Measurements from ENCODE around the gene FLYWCH1. TPM values are rescaled to one million over a fixed set of nuclear protein-coding genes. Genes with fewer than 3 reads are reported as not detected.

FLYWCH1 gene
- total and polyA plus RNA-seq, 7 experiments from 2014 or later, result 12.4 to 149 (median 72.3) TPM

- DNase-seq, result no peak
- POLR2A ChIA-PET, result no interaction called here
- peaks cover 0 to 1% (median 0%) of the 10 kb centered on the region in 11 donors for H3K9me3 Mint-ChIP-seq
Observed at GRCh38 chr16:2975161-2975795, 63.5 kb downstream of the FLYWCH1 start.

GRCh38 chr16:2976201-2976600 lies 64.5 kb downstream of the FLYWCH1 start:
- Histone ChIP-seq H3K27me3 (ENCODE audit: control insufficient read depth in 2 of 2, insufficient read depth in 2 of 2, low read length in 2 of 2) (no peaks in the 10 kb centered on the region), H3K4me1 (ENCODE audit: control insufficient read depth in 2 of 2, insufficient read depth in 2 of 2, low read length in 2 of 2) (peaks cover 5 to 6% of the 10 kb centered on the region in 2 donors), H3K9me3 (ENCODE audit: control insufficient read depth in 2 of 3, low read length in 3 of 3) (no peaks in the 10 kb centered on the region), H3K27ac (ENCODE audit: low read depth, low read length) (no peak overlapping the region), H3K36me3 (ENCODE audit: control insufficient read depth in 2 of 3, insufficient read depth in 3 of 3, low read length in 3 of 3) (no peaks in the 10 kb centered on the region), H3K4me3 (ENCODE audit: low read length) (no peak overlapping the region)
- no peak for ATAC-seq
- no peak overlapping the region for H3K4me3 Mint-ChIP-seq
- ChIA-PET POLR2A (no interaction called here), CTCF (no interaction called here)
- H3K27ac Mint-ChIP-seq, result no peak overlapping the region
- DNase-seq, result no peak
- H3K4me1 Mint-ChIP-seq, result peaks cover 0 to 19% (median 1%) of the 10 kb centered on the region in 7 donors
- peaks cover 0 to 1% (median 0%) of the 10 kb centered on the region in 11 donors for H3K9me3 Mint-ChIP-seq
- intact Hi-C loops (cut with micrococcal nuclease), result no loop called here
- H3K27me3 Mint-ChIP-seq, result peaks cover 0 to 6% (median 0%) of the 10 kb centered on the region in 5 donors
- H3K36me3 Mint-ChIP-seq, result peaks cover 0 to 2% (median 0%) of the 10 kb centered on the region in 5 donors

More at GRCh38 chr16:2975161-2975795, 63.5 kb downstream of the FLYWCH1 start:
- Mint-ChIP-seq H3K27ac (no peak overlapping the region), H3K4me3 (no peak overlapping the region), H3K27me3 (peaks cover 0 to 6% (median 0%) of the 10 kb centered on the region in 5 donors), H3K36me3 (peaks cover 0 to 2% (median 0%) of the 10 kb centered on the region in 5 donors), H3K4me1 (peaks cover 0 to 24% (median 3%) of the 10 kb centered on the region in 7 donors)
- Histone ChIP-seq H3K36me3 (ENCODE audit: control insufficient read depth in 2 of 3, insufficient read depth in 3 of 3, low read length in 3 of 3) (no peaks in the 10 kb centered on the region), H3K4me3 (ENCODE audit: low read length) (no peak overlapping the region), H3K4me1 (ENCODE audit: control insufficient read depth in 2 of 2, insufficient read depth in 2 of 2, low read length in 2 of 2) (peaks cover 0 to 6% of the 10 kb centered on the region in 2 donors), H3K27ac (ENCODE audit: low read depth, low read length) (no peak overlapping the region), H3K9me3 (ENCODE audit: control insufficient read depth in 2 of 3, low read length in 3 of 3) (no peaks in the 10 kb centered on the region), H3K27me3 (ENCODE audit: control insufficient read depth in 2 of 2, insufficient read depth in 2 of 2, low read length in 2 of 2) (no peaks in the 10 kb centered on the region)
- ATAC-seq, result no peak
- CTCF ChIA-PET, result no interaction called here
- intact Hi-C loops (cut with micrococcal nuclease), result no loop called here

DNA sequence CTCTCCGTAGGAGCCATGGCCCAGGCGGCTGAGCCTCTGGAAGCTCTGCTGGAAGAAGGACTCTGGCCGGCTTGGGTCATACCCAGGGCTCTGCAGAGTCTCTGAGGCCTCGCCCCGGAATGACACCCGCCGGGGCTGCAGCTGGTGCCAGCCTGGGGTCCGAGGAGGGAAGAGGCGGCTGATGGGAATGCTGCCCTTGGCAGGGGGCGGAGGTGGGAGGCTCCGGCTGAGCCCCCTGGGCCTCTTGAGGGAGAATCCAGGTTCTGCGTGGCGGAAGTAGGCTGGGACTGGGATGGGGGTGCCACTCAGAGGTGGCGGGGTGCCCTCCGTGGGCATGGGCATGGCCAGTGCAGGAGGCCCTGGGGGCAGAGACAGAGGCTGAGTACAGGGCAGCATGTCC lies 64.9 kb downstream of the FLYWCH1 start:
- no peak for ATAC-seq
- Histone ChIP-seq H3K36me3 (ENCODE audit: control insufficient read depth in 2 of 3, insufficient read depth in 3 of 3, low read length in 3 of 3) (no peaks in the 10 kb centered on the region), H3K27me3 (ENCODE audit: control insufficient read depth in 2 of 2, insufficient read depth in 2 of 2, low read length in 2 of 2) (no peaks in the 10 kb centered on the region), H3K4me1 (ENCODE audit: control insufficient read depth in 2 of 2, insufficient read depth in 2 of 2, low read length in 2 of 2) (peaks cover 5 to 6% of the 10 kb centered on the region in 2 donors), H3K9me3 (ENCODE audit: control insufficient read depth in 2 of 3, low read length in 3 of 3) (no peaks in the 10 kb centered on the region), H3K27ac (ENCODE audit: low read depth, low read length) (no peak overlapping the region), H3K4me3 (ENCODE audit: low read length) (no peak overlapping the region)
- H3K36me3 Mint-ChIP-seq, result peaks cover 0 to 3% (median 0%) of the 10 kb centered on the region in 5 donors
- no peak overlapping the region for H3K4me3 Mint-ChIP-seq
- peaks cover 0 to 6% (median 0%) of the 10 kb centered on the region in 5 donors for H3K27me3 Mint-ChIP-seq
- intact Hi-C loops (cut with micrococcal nuclease), result no loop called here
- H3K4me1 Mint-ChIP-seq, result peaks cover under 1 to 21% (median 6%) of the 10 kb centered on the region in 7 donors
- DNase-seq, result no peak
- H3K27ac Mint-ChIP-seq, result no peak overlapping the region
- ChIA-PET CTCF (no interaction called here), POLR2A (interaction anchor here (0.6 kb wide), 1 partner anchor 106 kb away, joined by 3 read pairs; no protein-coding TSS in a partner anchor)
- peaks cover 0 to 1% (median 0%) of the 10 kb centered on the region in 11 donors for H3K9me3 Mint-ChIP-seq

DNA sequence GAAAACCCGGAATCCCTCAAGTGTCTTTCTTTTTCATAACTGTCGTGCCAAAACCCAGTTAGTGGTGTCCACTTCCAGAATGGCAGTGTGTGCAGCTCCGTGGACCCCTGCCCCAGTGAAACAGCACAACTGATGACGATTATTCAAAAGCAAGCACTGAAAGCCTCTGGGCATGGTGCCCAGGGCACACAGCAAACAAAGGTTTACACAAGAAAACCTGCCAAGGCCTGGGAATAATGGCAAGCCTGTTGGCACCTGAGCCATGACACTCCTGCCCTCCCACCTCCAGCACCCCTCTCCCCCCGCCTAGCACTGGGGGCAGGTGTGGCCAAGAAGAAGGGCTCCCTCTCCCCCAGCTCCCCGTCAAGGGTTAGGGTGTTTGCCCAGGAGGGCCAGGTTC lies 65.7 kb downstream of the FLYWCH1 start:
- ChIA-PET CTCF (interaction anchor here (0.7 kb wide), 1 partner anchor 86 kb away, joined by 4 read pairs; no protein-coding TSS in a partner anchor), POLR2A (interaction anchor here (0.6 kb wide), 3 partner anchors 107 to 277 kb away, joined by 3 to 5 read pairs (median 3); no protein-coding TSS in a partner anchor)
- Mint-ChIP-seq H3K27me3 (no peaks in the 10 kb centered on the region), H3K9me3 (peaks cover 0 to 1% (median 0%) of the 10 kb centered on the region in 11 donors), H3K4me1 (peaks cover 8 to 18% (median 11%) of the 10 kb centered on the region in 7 donors), H3K4me3 (peak overlapping the region in 1 of 10 donors; percentile 61), H3K27ac (no peak overlapping the region), H3K36me3 (peaks cover 0 to 4% (median 0%) of the 10 kb centered on the region in 5 donors)
- intact Hi-C loops (cut with micrococcal nuclease), result no loop called here
- Histone ChIP-seq H3K9me3 (ENCODE audit: control insufficient read depth in 2 of 3, low read length in 3 of 3) (no peaks in the 10 kb centered on the region), H3K4me1 (ENCODE audit: control insufficient read depth in 2 of 2, insufficient read depth in 2 of 2, low read length in 2 of 2) (peaks cover 5 to 6% of the 10 kb centered on the region in 2 donors), H3K36me3 (ENCODE audit: control insufficient read depth in 2 of 3, insufficient read depth in 3 of 3, low read length in 3 of 3) (no peaks in the 10 kb centered on the region), H3K27me3 (ENCODE audit: control insufficient read depth in 2 of 2, insufficient read depth in 2 of 2, low read length in 2 of 2) (no peaks in the 10 kb centered on the region), H3K27ac (ENCODE audit: low read depth, low read length) (no peak overlapping the region), H3K4me3 (ENCODE audit: low read length) (no peak overlapping the region)
- ATAC-seq (no peak), DNase-seq (no peak)

DNA sequence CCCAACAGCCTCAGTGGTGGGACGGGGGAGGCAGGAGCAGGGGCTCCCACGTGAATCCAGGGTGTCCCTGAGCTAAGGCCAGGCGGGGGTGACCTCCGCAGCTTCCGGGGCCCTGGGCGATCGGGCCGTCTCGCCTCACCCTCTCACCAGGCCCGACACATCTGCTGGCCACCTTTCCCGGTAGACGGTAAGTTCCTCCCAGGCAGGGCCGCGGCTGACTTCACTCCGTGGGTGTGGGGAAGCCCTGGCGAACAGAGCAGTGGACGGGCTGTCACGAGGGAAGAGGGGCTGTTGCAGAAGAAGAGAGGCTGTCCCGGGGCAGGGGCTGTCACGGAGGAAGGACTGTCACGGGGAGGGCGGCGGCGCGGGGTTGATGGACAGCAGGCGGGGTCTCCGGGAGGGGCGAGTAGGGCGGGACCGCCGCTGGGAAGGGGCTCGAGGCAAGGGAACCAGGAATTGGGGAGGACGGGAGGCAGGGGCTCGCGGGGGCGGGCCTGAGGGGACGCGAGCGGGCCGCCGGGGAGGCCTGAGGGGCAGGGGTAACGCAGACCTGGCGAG lies 68.0 kb downstream of the FLYWCH1 start:
- H3K36me3 Mint-ChIP-seq, result peaks cover 0 to 4% (median 0%) of the 10 kb centered on the region in 5 donors
- ChIA-PET POLR2A (interaction anchor here (0.6 to 2.5 kb wide), 6 partner anchors 15 to 135 kb away, joined by 3 to 6 read pairs (median 3); partner anchors contain the start of genes FLYWCH1 and TNFRSF12A), CTCF (no interaction called here)
- DNase-seq (peak in 1 of 9 donors; percentile 57), ATAC-seq (no peak)
- H3K4me1 Mint-ChIP-seq, result peaks cover 9 to 29% (median 14%) of the 10 kb centered on the region in 7 donors
- H3K27ac Mint-ChIP-seq, result peak overlapping the region in 1 of 9 donors; percentile 88
- H3K4me1 ChIP-seq (ENCODE audit: control insufficient read depth in 2 of 2, insufficient read depth in 2 of 2, low read length in 2 of 2), result peaks cover 5 to 6% of the 10 kb centered on the region in 2 donors
- H3K9me3 Mint-ChIP-seq, result peaks cover 0 to 2% (median 0%) of the 10 kb centered on the region in 11 donors
- intact Hi-C loops (cut with micrococcal nuclease), result loop anchor here (1.0 to 5.0 kb wide), 8 partner anchors 9 to 97 kb away; partner anchors contain the start of genes FLYWCH1 (in 1 of the 2), FLYWCH2 (in 1 of the 2), PAQR4 (in 1 of the 2) and THOC6 (in 1 of the 2)
- no peaks in the 10 kb centered on the region for H3K36me3 ChIP-seq (ENCODE audit: control insufficient read depth in 2 of 3, insufficient read depth in 3 of 3, low read length in 3 of 3)
- no peak overlapping the region for H3K27ac ChIP-seq (ENCODE audit: low read depth, low read length)
- peak overlapping the region in 8 of 10 donors; percentile 33 to 91 (median 66) for H3K4me3 Mint-ChIP-seq
- H3K27me3 ChIP-seq (ENCODE audit: control insufficient read depth in 2 of 2, insufficient read depth in 2 of 2, low read length in 2 of 2), result no peaks in the 10 kb centered on the region
- no peaks in the 10 kb centered on the region for H3K9me3 ChIP-seq (ENCODE audit: control insufficient read depth in 2 of 3, low read length in 3 of 3)
- peak overlapping the region; percentile 73 for H3K4me3 ChIP-seq (ENCODE audit: low read length)
- H3K27me3 Mint-ChIP-seq, result peaks cover 0 to 2% (median 0%) of the 10 kb centered on the region in 5 donors

Data from naive thymus-derived CD4-positive, alpha-beta T cell (primary cell).